Keratinocyte (primary cell): ENCODE data around the gene PARVA.

Source experiments
- EZH2 ChIP-seq: IDR thresholded peaks from one replicate; pipeline ENCODE4 v1.6.1; 2012; ENCODE audit warnings: inconsistent platforms, mild to moderate bottlenecking, low read length, moderate library complexity
- TF ChIP-seq, protein P1 (sequence below), 3 experiments: IDR thresholded peaks in 1 of 3; conservative IDR thresholded peaks in 1 of 3; optimal IDR thresholded peaks in 1 of 3; 2 replicates in 2 of 3; 3 replicates in 1 of 3; pipeline versions ENCODE3 to v1.5.1; 2011; ENCODE audit warnings: low read length in 3 of 3, mild to moderate bottlenecking in 3 of 3, moderate library complexity in 2 of 3, control low read depth in 1 of 3, inconsistent platforms in 1 of 3; ENCODE audit not compliant: insufficient read depth in 2 of 3; ENCODE audit errors: extremely low read depth in 1 of 3

- no peak for TF ChIP-seq EZH2
- TF ChIP-seq, protein P1, sequence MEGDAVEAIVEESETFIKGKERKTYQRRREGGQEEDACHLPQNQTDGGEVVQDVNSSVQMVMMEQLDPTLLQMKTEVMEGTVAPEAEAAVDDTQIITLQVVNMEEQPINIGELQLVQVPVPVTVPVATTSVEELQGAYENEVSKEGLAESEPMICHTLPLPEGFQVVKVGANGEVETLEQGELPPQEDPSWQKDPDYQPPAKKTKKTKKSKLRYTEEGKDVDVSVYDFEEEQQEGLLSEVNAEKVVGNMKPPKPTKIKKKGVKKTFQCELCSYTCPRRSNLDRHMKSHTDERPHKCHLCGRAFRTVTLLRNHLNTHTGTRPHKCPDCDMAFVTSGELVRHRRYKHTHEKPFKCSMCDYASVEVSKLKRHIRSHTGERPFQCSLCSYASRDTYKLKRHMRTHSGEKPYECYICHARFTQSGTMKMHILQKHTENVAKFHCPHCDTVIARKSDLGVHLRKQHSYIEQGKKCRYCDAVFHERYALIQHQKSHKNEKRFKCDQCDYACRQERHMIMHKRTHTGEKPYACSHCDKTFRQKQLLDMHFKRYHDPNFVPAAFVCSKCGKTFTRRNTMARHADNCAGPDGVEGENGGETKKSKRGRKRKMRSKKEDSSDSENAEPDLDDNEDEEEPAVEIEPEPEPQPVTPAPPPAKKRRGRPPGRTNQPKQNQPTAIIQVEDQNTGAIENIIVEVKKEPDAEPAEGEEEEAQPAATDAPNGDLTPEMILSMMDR (optimal IDR thresholded peaks at IDR 0.05 in 1 of 3, IDR thresholded peaks at IDR 0.05 in 1 of 3, conservative IDR thresholded peaks at IDR 0.05 in 1 of 3; ENCODE audit: extremely low read depth in 1 of 3, insufficient read depth in 2 of 3, low read length in 3 of 3), result no peak
These were observed 97.5 kb downstream of the PARVA start for GRCh38 chr11:12474871-12475270.
